Vagina (tissue), 2 donors: Measurements from ENCODE around the gene TAF4B.

Experiments
- POLR2A ChIP-seq, 2 donors: fragments of 450-650 bp; IDR thresholded peaks; one replicate each; pipeline ENCODE4 v1.6.1; 2017; ENCODE audit warnings: antibody characterized with exemption in 2 of 2, mild to moderate bottlenecking in 2 of 2, moderate library complexity in 2 of 2
- POLR2AphosphoS5 ChIP-seq, 2 donors: sonication (generic); formaldehyde crosslinking; IDR thresholded peaks; one replicate each; pipeline ENCODE4 v1.9.0; 2017; ENCODE audit warnings: antibody characterized with exemption in 2 of 2, mild to moderate bottlenecking in 2 of 2, low read depth in 1 of 2; ENCODE audit not compliant: insufficient read depth in 1 of 2
- TF ChIP-seq, protein P1 (sequence below), 3 experiments: fragments of 450-650 bp in 2 of 3; fragments of 200-600 bp in 1 of 3; sonication (generic) in 1 of 3; IDR thresholded peaks; one replicate each; pipeline ENCODE4 v1.5.1; 2017 to 2019; ENCODE audit warnings: antibody characterized with exemption in 3 of 3, mild to moderate bottlenecking in 2 of 3, moderate library complexity in 2 of 3

DNA sequence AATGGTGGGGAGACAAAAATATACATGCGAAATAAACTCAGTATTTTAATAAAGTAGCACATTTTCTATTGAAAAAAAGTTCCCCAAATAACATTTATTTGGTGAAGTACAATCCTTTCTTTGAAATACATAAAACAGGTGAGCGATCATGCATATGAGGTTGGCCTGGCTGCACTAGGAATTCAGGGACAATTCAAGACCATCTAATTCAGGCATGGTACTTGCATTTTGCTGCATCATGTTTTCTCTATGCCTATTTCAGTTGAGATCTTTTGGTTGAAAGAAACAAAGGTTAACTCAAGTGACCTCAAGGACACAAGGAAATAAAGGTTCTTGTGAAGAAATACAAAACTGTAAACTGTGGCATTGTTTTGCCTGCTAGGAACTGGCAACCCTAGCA is 19.8 kb upstream of the TAF4B start:
- TF ChIP-seq, protein P1, sequence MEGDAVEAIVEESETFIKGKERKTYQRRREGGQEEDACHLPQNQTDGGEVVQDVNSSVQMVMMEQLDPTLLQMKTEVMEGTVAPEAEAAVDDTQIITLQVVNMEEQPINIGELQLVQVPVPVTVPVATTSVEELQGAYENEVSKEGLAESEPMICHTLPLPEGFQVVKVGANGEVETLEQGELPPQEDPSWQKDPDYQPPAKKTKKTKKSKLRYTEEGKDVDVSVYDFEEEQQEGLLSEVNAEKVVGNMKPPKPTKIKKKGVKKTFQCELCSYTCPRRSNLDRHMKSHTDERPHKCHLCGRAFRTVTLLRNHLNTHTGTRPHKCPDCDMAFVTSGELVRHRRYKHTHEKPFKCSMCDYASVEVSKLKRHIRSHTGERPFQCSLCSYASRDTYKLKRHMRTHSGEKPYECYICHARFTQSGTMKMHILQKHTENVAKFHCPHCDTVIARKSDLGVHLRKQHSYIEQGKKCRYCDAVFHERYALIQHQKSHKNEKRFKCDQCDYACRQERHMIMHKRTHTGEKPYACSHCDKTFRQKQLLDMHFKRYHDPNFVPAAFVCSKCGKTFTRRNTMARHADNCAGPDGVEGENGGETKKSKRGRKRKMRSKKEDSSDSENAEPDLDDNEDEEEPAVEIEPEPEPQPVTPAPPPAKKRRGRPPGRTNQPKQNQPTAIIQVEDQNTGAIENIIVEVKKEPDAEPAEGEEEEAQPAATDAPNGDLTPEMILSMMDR (IDR thresholded peaks at IDR 0.05) = no peak
- TF ChIP-seq POLR2A (IDR thresholded peaks at IDR 0.05) (no peak), POLR2AphosphoS5 (IDR thresholded peaks at IDR 0.05; ENCODE audit: insufficient read depth in 1 of 2, low read depth in 1 of 2) (no peak)
